NCI-H1092 (cell line): Measurements from ENCODE around the gene FAM78B.

Source experiments
- DNase-seq: peaks from one replicate; lab custom pipeline; 2025; lab: John Stamatoyannopoulos, UW

The FAM78B gene

DNA sequence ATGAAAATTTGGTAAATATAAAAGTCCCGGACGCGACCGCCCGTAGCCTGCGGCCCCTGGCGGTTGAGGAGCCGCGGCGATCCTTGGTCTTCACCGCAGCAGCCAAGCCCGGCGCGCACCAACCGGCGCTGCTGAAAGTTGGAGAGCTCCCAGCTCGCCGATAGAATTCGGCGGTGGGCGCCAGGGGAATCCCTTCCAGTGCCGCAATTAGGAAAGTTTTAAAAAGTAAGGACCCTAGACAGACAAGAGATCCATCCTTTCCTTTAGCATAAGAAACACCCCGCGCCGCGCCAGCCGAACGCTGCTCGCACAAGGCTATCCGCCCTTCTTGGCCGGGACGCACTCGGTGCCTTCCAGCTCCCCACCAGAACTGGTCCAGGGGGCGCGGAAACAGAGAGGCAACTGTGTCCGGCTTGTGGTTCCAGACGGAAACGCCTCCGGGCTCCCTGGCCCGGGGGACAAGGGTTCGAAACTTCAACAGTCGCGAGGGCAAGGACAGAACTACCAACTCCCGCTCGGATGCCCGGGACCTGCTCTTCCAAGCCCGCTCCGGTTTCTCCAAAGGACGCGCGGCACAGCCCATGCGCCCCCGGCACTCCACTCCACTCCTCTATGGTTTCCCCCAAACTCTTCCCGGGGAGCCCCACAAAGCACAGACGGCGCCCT, 1.7 kb downstream of the FAM78B start:
- no peak for DNase-seq

DNA sequence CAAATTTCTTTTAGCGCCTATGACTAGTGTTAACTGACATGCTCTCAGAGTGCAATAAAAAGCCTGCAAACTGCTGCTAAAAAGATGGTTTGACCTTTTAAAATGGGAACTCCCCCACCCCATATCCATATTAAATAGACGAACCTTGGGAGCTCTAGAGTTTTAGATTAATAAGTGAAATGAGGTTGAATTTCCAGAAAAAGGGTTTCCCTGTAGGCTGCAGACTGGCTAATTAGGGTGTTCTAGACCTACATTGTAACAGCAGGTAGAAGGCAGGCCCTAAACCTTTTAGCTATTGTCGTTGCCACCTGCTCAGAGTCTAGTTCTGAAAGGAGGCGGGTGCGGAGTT, 2.2 kb downstream of the FAM78B start:
- no peak for DNase-seq

DNA sequence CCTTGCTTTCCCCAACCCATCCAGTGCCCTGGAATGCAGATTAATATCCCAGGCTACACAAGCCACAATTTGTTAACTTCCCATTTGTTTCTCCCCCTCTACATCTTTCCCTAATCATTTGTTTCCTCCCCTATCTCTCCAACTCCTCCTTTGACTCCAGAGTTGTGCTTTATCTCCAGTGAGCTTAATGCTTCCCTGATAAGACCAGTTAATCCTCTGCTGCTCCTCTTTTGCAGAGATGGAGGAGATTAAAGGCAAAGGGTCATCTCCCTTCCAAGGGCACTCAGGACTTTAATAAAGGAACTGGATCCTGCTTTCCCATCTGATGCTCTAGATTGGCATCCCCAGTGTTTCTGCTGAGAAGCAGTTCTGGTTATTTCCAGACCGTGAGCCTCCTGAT, 7.1 kb downstream of the FAM78B start:
- no peak for DNase-seq

DNA sequence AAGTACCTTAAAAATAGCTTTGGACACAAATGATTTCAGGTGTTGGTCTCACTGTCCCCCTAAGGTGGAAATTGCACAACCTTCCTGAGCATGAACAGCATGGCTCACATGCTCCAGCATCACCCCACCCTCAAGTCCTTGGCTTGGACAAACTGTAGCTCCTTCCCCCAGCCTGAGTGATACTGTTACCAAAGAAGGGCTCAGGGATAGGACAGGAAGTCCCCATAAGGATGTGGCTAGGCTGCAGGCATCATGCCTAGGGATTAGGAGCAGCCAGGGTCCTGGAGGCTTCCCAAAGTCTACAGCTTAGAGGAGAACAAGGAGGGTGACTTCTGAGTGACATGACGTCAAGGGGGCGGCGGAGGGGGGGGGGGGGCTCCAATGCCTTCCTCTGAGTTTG, 10.1 kb downstream of the FAM78B start:
- no peak for DNase-seq

DNA sequence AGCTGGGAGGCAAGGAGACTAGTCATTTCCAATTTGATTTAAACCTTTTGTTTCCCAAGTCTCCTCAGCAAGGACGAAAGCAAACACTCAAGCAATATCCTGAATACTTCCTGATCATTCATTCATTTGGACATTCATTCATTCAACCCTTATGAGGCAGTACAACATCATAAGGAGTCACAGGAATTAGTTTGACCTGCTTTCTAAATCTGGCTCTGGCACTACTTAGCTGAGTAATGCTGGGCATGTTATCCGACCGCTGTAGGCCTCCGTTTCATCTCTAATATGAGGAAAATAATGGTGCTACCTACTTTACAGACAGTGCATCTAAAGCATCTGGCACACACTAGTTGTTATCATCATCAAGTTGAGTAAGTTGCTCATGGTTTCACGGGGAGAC, 11.7 kb downstream of the FAM78B start:
- no peak for DNase-seq

DNA sequence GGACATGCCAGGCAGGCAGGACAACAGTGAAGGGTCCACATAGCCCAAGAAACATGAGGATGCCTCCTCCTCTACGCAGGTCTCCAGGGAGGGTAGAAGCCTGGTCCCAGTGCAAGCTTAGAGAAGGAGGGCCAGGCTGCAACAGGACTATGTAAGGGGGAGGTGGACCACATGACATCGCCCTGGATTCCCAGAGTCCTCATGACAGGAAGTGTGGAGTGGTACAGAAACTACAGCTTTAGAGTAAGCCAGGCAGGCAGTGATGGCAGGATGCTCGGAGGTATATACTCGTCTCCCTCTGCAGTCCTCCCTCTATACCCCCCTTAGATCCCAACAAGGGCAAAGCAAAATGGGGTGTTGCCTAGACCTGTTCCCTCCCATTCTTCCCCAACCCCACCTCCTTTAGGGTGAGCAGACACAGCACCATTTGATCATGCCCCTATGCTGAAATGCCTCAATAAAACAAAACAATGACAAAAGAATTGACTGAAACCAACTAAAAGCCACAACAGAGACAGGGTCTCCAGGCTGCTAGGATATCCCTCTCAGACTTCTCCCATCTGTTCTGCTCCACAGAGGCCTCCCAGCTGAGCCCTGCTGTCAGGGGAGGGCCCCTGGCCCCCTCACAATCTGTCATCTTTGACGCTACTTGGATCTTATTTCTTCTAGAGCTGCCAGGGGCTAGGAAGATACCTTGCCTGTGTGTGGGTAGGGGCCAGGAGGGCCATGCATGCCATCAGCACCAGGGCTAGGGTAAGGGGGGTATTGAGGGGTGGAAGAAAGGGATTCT, 13.1 kb downstream of the FAM78B start:
- DNase-seq, result no peak

DNA sequence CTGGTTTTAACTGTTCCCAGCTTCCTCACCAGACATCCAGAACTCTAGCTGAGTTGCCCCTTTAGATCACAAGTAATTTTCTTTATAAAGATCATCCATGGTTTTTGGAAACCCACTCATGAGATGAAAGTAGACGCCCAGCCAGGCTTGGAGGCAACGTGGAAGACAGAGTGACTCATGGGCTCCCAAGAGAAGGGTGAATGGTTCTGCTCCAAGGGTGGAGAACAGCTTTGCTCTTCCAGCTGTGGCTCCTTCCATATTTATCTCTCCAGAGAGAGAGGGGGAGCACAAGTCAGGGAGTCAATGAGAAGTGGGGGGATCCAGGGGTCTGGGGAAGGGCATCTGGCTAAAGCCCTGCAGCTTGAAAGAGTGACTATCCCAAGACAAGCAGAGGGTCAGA, 13.8 kb downstream of the FAM78B start:
- DNase-seq, result no peak

DNA sequence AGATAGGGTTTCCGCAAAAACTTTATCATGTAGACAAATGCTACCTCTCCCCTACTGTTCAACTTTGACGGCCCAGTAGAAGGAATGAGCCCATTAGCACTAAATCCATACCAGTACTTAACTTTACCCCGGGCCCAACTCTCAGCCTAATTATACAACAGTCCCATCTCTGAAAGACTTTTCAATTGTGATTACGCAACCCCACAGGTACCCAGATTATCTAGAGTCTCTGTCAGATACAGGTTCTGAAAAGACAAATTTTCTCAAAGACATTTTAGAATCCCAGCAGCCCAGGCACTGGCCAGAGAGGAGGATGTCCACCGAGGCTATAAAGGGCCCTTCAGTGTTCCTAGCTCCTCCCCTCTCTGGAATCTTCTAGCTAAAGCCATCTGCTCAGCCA, 15.0 kb downstream of the FAM78B start:
- no peak for DNase-seq

DNA sequence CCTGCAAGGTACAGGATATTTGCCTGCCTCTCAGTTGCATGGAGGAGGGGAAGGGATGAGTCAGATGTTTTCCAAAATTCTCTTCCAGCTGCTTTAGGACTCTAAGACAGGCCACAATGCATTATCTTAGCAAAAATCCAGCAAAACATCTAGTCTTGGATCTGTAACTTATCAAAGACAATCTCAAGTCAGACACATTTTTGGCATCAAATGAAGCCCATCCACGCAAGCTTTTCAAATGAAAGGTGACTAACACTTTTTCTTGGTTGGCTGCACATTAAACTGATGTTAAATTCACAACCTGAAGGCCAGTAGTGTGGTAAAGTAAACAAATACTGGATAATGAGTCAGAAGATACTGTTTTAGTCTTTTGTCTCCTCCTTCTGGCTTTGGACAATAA, 21.3 kb downstream of the FAM78B start:
- no peak for DNase-seq

DNA sequence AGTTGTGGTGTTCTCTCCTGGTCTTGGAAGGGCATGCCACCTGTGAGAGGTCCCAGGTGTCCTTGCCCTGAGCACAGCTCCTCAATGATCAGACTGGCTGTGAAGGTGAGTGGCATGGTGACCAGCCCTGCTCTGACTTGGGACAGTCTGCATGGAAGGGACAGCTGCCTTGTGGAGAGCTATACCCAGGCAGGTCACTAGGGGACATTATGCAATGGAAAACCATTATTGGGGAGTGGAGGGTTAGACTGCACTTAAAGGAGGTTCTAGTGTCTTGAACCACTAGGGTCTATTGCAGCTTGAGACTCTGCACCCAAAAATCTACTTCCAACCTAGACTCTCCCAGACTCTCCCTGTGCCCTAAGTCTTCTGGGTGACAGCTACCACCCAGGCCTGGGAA, 24.8 kb downstream of the FAM78B start:
- no peak for DNase-seq

DNA sequence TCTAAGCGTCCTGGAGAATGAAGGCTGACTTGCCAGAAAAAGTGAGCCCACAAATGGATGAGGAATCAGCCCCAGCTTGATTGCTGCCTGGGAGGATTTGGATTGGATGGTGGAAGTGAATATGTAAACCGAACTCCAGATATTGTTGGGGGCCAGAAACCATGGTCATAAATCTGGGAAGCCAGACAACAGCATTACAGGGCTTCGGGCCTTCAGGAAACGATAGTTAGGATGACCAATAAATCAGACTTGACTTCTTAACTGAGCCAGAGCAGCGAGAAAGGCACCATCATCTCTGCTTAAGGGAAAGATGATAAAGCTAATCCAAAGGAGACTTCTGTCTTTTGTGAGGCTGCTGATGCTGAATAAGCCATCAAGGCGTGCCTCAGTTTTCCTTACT, 26.6 kb downstream of the FAM78B start:
- DNase-seq, result no peak

DNA sequence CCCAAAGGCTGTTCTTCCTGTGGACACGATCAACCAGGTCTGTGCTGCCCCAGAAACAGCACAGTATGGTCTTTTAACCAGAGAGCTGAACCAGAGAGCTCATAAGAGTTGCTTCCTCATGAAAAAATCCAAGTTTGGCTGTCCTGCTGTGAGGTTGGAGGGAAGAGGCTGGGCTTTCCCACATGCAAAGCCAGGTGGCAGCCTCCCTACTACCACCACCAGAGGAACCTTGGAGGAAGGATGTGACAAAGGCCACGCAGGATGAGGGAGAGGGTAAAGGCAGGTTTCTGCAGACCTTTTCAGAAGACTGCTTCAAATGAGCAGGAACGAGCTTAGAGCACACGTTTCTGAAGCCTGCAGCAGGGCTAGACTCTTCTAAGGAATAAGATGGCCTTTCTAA, 27.1 kb downstream of the FAM78B start:
- no peak for DNase-seq

DNA sequence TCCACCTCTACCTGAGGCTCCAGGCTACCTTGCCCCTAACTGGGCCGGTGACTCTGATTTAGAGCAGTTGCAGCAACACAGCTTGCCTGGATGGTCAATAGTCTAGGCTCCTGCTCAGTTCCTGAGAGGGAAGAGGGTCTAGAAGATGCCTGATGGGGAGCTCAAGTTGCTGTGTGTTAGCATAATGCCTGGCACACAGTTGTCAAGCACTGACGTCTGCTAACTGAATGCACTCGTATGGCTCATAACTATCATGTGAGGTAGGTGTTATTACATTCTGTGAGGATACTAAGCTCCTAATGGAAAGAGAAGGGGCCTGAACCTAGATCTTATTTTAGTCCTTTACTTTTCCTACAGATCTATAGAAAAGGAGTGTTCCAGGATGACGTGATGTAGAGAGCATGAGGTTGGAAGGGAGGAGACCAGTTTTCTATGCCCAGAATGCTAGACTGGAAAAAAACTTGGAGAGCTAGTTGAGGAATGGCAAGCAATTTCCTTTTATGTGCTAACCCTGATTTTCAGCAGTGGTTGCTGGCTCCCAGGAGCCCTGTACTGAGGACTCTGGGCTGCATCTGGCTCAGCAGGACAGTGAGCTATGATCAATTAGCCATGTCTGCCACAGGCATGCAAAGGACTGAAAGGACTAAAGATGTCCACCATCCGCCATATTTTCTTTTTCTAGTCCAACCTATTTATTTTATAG, 30.0 kb downstream of the FAM78B start:
- no peak for DNase-seq

DNA sequence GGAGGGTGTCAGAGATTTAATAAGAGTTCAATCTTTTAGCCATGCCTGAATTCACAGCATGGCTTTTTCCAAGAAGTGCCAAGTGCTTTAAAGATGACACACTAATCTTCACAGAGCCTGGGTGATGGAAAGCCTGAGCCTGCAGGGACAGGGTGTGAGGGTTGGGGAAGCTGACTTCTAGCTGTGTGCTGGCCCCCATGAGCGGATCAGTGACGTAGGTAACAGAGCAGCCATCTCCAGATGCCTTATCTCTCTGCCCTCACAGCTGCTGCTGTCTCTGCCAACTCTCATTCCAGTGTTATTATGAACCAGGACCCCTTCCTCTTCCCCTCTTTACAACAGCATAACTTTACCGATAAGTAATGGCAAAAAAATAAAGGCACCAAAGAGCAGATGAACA, 30.6 kb downstream of the FAM78B start:
- DNase-seq, result no peak

DNA sequence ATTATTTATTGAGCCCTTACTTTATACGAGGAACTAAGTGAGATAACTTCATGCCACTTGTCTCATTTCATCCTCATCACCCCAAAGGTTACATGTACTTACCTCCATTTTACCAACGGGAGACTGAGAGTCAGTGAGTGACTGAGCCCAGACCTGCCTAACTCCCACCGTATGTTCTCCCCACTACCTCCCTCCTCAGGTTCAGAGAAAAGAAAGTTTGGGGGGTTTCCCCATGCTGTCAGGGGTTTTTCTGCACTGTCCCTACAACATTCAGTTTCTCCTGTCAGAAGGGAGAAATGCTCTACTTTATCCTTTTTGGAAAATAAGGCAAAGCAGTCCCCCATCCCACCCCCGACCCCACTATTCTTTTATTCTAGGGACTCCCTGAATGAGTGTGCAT, 32.9 kb downstream of the FAM78B start:
- no peak for DNase-seq

DNA sequence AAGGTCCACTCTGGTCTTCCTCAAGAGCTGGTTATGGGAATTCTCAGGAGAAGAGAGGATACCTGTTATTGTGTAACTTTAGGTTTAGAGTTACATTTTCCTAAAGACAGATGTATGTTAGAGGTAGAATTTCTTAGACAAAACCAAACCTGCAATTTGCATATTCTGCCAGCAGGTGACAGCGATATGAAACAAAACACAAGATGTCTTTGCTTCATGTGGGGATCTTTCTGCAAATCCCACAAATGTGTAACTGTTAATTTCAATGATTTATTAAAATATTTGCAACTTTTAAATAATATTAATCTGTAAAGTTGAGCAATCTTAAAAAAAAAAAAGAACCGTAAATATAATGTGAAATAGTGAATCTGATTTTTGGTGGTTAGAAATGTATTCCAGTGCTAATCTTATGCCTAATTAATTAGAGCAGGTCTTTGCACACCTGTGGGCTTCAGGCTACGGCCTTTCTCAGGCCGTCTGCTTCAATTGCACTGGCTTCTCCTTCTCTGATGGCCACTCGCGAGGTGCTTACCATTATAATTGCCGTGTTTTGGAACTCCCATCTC, 33.4 kb downstream of the FAM78B start:
- DNase-seq, result no peak

DNA sequence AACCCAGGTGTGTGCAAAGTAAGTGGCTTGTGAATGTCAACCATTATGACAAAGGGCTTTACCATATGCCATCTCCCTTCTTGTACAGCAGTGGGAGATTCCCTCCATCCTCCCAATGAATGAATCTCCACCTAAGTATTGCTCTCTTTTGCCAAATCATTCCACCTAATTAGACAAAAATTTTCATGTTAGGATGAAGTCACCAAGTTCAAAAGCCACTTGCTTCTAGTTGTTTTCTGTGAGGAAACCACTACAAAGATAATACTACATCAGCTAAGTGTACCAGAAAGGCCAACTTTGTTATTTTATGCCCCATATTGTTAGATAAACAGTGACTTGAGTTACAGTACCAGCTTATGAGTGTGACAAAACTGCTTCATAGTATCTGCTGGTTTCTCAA, 34.3 kb downstream of the FAM78B start:
- no peak for DNase-seq

DNA sequence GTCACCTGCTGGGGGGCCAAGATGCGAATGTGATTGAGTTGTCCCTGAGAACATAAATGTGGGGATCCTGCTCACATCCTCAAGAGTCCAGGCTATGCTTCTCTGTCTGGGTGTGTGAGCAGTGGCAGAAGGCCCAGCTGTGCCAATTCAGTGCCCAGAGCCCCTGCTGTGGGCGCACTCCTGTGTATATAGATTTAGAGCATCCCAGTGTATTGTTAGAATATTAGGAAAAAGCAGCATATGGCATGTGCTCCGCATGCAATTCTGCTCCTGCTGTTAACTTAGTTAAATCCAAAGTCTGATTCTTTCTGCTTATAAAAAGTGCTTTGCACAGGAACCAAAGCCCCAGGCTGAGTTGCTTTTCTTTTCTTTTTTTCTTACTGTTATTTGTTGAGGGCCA, 37.8 kb downstream of the FAM78B start:
- no peak for DNase-seq

DNA sequence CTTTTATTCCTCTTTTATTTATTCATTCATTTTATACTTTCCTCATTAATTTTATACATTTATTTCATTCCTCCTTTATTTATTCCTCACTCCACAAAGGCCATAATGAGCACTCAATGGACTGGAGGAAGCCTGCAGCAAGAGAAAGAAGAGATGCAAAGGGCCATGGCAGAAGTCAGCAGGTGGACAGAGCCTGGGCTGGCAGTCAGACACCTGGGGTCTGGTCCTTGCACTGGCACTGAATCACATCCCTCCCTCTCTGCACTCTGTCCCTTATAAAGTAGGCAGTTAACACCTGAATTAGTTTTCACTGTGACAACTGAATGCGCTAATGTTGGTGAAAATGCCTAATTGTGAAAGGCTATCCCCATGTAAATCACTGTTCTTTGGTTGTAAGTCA, 38.6 kb downstream of the FAM78B start:
- no peak for DNase-seq

DNA sequence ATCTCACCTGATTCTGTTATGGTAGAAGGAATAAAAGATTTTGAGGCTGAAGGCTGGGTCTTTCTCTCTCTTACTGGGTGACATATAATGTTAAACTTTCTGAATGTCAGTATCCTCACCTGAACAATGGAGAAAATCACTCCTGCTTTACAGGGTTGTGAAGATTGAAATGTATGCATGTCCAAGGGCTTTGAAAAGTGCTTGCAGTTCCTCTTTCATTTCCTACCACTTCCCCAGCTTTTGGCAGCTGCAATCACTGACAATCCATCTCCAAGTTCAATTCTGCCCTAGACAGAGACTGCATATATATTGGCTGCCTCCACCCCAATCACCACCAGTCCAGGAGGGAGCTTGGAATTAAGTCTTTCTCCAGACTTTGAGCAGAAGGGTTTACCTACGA, 39.8 kb downstream of the FAM78B start:
- no peak for DNase-seq

DNA sequence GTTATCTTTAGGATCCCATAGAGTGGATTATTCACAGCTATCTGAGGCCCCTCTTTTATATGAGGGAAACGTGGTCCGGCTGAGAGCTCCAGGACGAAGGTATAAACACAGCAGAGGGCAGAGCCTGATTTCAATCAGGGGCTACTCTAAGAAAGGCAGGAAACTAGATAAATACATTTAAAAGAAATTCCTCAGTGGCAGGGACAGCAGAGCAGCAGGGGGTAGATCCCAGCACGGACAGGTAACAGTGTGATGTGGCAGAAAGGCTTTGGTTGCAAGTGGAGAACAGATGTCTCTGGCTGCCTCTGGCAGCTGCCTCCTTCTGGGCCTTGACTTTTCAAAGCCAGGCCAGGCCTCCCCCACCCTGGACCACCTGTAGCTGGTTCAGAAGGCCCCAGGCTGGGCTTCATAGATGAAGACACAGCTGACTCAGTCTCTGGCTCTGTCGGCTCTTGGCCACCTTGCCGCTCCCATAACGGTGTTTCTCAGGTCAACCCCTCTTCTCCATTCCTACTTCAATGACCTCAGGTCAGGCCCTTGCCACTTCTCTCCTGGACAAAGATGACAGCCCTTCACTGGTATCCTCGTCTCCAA, 43.8 kb downstream of the FAM78B start:
- DNase-seq, result no peak

DNA sequence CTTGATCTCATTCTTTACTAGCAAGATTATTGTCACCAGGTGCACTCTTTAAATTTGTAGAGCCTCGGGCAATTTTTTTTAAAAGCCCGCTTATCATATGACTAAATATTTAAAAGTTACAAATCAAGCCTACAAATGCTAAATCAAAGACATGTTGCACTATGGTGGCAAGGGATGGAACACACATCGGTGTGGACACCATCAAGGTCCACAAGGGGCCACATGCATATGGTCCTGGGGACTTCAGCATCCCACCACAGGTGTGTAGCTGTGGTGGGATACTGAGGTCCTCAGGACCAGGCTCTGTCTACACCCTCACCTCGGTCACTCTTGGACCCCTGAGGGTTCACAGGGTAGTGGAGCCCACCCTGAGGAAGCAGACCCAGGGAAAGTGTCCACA, 45.8 kb downstream of the FAM78B start:
- DNase-seq, result no peak

DNA sequence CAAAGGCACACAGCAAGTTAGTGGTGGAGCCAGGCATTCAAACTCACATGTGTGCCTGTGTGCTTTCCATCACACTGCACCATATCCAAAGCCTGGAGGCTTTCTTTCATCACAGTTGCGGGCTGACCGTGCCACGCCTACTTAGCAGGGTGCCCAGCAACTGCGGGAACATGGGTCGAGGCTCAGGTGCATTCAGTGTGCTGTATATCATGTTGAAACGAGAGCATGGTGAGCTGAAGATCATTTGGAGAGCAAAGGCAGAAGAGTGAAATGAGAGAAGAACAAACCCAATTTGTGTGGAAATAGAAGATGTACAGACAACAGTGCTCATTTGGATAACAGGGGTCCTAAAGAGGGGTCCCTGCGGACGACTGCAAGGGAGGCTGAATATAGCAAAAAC, 46.5 kb downstream of the FAM78B start:
- DNase-seq, result no peak
